ENCODE results near the gene DGKB.
"Not testable (repeated sequence)": the region's sequence is repeated elsewhere in the genome, so short reads cannot be mapped to it uniquely, and the experiment has no call there.

The DGKB gene

DNA sequence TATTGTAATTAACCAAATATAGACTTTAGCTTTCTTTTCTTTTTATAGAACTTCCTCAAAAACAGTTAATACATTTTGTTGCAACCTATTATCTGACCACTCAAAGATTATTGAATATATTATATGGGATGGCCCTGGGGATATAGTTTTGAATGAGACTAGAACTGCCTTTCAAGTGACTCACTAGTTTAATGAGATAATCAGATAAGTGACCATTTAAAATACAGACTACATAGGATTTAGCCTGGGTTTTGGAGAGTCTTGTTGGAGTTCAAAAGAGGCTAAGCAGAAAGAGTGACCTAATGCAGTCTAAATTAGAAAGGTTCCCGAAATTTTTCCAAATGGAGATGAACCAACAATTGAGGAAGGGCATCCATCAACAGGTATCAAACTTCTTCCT lies 607.9 kb downstream of the DGKB start:
- POLR2A ChIA-PET: no interaction called here
- CTCF ChIA-PET: no interaction called here

DNA sequence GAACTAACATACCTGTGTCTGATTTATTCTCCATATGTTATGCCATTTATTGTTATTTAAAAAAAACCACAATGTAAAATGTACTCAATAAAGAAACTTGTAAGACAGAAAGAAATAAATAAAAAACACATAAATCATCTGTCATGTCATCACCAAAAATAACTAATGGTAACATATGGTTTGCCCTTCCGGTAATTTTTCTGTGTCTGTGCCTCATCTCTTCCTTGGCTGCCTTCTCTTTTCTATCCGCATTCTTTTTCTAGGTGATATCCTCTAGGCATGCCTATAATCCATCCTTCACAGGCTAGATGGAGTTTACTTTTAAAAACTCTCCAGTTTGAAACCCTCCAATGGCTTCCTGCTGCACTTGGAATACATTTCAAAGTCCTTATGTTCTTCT lies 609.1 kb downstream of the DGKB start:
- no peak for DNase-seq (ENCODE audit: extremely low spot score)

More for the DNA sequence above, 607.9 kb downstream of the DGKB start:
- TF ChIP-seq, protein P1, sequence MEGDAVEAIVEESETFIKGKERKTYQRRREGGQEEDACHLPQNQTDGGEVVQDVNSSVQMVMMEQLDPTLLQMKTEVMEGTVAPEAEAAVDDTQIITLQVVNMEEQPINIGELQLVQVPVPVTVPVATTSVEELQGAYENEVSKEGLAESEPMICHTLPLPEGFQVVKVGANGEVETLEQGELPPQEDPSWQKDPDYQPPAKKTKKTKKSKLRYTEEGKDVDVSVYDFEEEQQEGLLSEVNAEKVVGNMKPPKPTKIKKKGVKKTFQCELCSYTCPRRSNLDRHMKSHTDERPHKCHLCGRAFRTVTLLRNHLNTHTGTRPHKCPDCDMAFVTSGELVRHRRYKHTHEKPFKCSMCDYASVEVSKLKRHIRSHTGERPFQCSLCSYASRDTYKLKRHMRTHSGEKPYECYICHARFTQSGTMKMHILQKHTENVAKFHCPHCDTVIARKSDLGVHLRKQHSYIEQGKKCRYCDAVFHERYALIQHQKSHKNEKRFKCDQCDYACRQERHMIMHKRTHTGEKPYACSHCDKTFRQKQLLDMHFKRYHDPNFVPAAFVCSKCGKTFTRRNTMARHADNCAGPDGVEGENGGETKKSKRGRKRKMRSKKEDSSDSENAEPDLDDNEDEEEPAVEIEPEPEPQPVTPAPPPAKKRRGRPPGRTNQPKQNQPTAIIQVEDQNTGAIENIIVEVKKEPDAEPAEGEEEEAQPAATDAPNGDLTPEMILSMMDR (IDR thresholded peaks at IDR 0.05; ENCODE audit: control extremely low read depth, extremely low read depth, low read depth, missing control alignments): no peak
- no peak for DNase-seq (ENCODE audit: extremely low spot score)

DNA sequence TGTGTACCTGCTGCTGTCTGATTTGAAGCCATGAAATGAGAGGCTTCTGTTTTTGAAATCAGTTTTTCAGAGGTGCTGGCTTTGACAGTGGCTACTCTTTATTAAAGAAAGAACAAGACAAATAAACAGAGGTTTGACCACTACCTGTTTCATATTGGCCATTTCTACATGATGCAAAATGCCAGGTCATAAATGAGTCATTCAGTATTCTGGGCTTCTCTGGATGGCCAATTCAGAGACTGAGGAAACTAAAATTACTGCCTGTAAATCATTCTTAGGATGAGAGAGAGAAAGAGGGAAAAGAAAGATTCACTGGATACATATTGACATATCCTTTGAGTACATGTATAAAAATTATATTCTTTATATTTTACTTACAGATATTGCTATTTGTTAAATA lies 609.8 kb downstream of the DGKB start:
- CTCF ChIA-PET: no interaction called here
- POLR2A ChIA-PET: no interaction called here
- TF ChIP-seq, protein P1 (IDR thresholded peaks at IDR 0.05; ENCODE audit: control extremely low read depth, extremely low read depth, low read depth, missing control alignments): no peak
- DNase-seq (ENCODE audit: extremely low spot score): no peak

More for the DNA sequence above, 609.1 kb downstream of the DGKB start:
- TF ChIP-seq, protein P1 (IDR thresholded peaks at IDR 0.05; ENCODE audit: control extremely low read depth, extremely low read depth, low read depth, missing control alignments): no peak
- CTCF ChIA-PET: no interaction called here
- POLR2A ChIA-PET: no interaction called here

DNA sequence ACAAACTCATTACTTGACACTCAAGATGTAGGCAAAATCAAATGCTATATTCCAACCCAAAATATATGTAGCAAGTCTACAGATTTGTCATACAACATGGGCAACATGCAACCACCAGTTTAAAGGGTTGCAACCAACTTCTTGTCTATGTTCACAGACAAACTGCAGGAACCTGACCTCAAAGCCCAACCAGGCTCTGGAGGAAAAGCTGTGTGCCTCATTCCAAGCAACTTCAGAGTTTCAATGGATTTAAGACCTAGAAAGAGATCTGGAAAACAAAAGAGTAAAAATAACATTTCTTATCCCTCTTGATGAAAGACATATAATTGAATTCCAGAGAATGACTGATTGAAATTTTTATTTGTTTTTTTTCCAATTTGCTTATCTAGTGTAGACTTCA lies 612.6 kb downstream of the DGKB start:
- CTCF ChIA-PET: no interaction called here

DNA sequence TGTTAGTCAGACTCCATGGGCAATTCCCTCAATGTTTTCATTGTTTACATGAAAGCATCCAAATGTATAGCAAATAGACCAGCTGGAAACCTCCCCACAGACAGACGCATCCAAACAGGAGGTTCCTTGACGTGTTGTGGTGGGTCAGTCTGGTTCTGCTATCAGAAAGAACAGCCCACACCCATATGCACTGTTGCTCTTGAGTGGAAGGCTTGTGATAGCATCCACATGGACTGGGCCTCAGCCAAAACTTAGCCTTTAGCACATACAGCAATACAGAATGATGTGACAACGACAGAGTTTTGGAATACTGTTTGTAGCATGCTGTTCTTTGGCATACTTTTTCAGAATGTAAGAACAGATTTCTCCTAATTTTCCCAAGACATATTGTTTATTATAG lies 613.9 kb downstream of the DGKB start:
- no peak for DNase-seq (ENCODE audit: extremely low spot score)
- CTCF ChIA-PET: no interaction called here
- TF ChIP-seq, protein P1 (IDR thresholded peaks at IDR 0.05; ENCODE audit: control extremely low read depth, extremely low read depth, low read depth, missing control alignments): no peak
- POLR2A ChIA-PET: no interaction called here

More for the DNA sequence above, 612.6 kb downstream of the DGKB start:
- TF ChIP-seq, protein P1 (IDR thresholded peaks at IDR 0.05; ENCODE audit: control extremely low read depth, extremely low read depth, low read depth, missing control alignments): no peak
- POLR2A ChIA-PET: no interaction called here
- no peak for DNase-seq (ENCODE audit: extremely low spot score)

DNA sequence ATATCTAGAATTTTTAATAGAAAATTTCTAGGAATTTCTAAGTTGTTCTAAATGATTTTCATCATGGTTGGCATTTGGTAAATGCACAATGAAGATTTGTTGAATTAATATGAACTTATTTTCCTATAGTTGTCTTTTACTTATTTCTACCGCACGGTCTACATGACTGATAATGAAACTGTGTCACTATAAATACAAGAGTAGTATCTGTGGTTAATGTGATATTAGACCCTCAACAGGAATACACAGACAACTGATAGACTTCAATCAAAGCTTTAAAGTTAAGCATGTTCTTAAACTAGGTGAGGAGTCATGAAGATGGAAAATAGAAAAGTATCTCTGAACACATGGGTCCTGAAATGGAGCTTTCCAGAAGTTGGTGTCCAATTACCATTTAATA lies 615.2 kb downstream of the DGKB start:
- TF ChIP-seq, protein P1 (IDR thresholded peaks at IDR 0.05; ENCODE audit: control extremely low read depth, extremely low read depth, low read depth, missing control alignments): no peak
- ChIA-PET CTCF (no interaction called here), POLR2A (no interaction called here)
- DNase-seq (ENCODE audit: extremely low spot score): no peak

DNA sequence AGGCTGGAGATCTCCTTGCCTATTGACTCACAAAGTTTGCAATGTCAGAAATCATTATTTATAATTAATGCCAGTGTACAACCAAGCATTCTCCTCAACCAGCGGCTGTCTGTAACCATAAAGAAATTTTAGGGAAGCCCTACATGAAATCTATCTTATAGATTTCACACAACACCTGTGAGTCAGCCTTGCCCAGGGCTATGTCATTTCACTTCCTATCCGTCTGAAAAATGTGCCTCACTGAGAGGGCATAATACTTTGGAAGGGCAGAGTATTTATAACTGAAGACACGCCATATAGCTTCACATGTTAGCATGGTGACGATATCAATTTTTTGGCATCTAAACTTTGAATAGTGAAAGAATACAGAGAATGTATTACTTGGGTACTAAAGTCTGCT lies 616.5 kb downstream of the DGKB start:
- TF ChIP-seq, protein P1 (IDR thresholded peaks at IDR 0.05; ENCODE audit: control extremely low read depth, extremely low read depth, low read depth, missing control alignments): no peak
- CTCF ChIA-PET: no interaction called here
- POLR2A ChIA-PET: no interaction called here
- no peak for DNase-seq (ENCODE audit: extremely low spot score)

DNA sequence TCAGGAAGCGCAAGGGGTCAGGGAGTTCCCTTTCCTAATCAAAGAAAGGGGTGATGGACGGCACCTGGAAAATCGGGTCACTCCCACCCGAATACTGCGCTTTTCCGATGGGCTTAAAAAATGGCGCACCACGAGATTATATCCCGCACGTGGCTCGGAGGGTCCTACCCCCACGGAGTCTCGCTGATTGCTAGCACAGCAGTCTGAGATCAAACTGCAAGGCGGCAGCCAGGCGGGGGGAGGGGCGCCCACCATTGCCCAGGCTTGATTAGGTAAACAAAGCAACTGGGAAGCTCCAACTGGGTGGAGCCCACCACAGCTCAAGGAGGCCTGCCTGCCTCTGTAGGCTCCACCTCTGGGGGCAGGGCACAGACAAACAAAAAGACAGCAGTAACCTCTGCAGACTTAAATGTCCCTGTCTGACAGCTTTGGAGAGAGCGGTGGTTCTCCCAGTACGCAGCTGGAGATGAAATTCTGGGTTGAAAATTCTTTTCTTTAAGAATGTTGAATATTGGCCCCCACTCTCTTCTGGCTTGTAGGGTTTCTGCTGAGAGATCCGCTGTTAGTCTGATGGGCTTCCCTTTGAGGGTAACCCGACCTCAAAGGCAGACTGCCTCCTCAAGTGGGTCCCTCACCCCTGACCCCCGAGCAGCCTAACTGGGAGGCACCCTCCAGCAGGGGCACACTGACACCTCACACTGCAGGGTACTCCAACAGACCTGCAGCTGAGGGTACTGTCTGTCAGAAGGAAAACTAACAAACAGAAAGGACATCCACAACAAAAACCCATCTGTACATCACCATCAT lies 623.3 kb downstream of the DGKB start:
- DNase-seq (ENCODE audit: extremely low spot score); POLR2A ChIA-PET; CTCF ChIA-PET: not testable (repeated sequence)

All from GM10248 (cell line).